Stimulated activated CD8-positive, alpha-beta memory T cell treated with anti-CD3 and anti-CD28 coated beads, Interleukin-4, amount 100 ng/mL, for 1 hour (primary cell): ENCODE data around the gene ACBD4.

Experiments used
- DNase-seq, 2 donors: peaks; one replicate each; pipeline ENCODE4 v3.0.0-alpha.2; 2020; ENCODE audit warnings: low read depth in 2 of 2, low spot score in 1 of 2

ACBD4 gene

DNA sequence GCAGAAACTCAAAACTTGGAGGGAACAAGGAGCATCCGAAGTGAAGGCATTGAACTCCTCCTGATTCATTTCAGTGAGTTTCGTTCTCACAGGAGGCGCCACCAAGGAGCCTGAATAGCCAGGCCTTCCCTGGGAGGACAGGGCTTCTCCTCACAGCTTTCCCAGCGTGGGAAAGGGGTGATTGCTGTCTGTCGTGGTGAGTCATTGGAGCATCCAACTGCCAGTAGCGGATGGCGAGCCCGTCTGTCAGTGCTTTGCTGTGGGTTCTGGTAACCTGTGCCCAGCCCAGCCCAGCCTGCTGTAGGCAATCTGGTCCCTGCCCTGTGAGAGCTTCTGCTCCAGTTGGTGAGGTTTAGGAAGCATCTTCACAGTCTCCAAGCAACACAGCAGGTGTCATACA lies 31.5 kb upstream of the ACBD4 start:
- no peak for DNase-seq

DNA sequence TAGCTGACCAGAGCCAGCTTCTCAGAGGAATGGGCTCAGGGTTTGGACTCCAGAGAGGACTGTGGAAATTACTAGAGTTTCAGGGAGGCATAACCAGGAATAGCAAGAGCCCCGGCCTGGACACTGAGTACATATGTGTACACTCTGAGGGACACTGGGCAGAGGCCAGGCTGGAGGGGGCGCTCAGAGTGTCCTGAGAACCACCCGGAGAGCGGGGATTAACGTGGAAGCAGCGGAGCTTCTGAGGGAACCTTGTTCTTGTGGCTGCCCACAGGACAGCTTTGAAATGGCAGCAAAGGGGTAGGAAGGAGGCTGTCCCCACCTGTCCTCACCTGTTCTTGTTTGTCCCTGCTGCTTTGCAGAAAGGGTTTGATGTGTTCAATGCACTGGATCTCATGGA lies 31.0 kb upstream of the ACBD4 start:
- DNase-seq, result no peak

DNA sequence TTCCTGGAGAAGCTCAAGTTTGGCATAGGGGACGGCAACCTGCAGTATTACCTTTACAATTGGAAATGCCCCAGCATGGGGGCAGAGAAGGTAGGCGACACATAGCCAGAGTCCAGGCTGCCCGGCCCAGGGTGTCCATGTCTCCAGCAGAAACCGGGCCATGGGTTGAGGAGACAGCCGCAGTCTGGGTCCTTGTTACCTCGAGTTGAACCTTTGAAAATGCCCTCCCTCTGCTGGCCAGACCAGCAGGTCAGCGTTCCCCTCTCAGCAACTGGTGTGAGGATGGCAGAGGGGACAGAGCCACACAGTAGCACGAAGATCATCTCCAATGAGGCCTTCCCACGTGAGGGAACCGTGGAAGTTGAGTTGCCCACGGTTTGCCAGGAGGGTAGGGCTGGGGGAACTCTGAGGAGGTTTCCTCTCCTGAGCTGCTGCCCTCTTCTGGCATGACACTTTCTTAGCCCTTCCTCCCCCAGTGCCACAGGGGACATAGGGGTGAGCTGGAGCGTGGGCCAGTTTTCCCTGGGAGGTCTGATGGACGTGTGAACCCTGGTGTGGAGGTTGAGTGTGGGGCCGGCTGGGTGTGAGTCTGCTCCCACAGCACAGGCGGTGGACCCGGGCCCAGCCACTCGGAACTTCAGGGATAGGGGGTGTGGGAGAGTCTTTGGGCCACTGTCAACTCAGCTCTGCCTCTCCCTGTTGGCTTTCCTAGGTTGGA lies 30.4 kb upstream of the ACBD4 start:
- DNase-seq, result no peak

DNA sequence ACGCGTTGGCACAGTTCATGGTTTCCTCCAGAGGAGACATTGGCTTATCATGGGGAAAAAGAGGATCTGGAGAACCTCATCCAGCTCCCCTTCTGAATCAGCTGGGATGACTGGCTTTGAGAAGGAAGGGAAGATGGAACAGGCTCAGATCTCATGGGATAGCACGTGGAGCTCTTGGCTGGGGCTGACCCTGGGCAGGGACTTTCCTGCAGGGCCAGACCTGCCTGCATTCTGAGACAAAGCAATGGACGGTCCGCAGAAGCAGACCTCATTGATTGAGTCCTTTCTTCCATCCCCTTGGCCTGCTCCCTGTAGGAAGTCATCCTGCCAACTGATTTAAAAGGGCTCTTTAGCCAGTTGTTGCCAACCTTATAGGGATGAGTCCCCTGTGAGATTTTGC lies 29.4 kb upstream of the ACBD4 start:
- no peak for DNase-seq

DNA sequence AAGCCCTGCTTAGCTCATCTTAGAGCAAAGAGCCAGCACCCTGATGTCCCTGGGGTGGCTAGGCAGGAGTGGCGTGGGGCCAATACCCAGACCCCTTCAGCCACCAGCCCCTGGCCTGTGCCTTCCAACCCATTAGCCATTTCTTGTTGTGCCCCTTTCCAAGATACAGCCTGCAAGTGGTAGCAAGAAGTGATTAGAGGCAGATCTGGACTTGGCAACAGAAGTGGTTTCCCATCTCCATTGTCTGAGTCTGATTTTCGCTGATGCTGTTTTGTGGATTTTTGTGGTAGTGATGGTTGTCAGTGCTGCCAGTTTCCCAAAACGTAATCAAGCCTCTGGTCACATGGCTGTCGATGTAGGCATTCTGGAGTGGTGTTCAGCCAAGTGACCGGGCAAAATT lies 28.9 kb upstream of the ACBD4 start:
- no peak for DNase-seq

DNA sequence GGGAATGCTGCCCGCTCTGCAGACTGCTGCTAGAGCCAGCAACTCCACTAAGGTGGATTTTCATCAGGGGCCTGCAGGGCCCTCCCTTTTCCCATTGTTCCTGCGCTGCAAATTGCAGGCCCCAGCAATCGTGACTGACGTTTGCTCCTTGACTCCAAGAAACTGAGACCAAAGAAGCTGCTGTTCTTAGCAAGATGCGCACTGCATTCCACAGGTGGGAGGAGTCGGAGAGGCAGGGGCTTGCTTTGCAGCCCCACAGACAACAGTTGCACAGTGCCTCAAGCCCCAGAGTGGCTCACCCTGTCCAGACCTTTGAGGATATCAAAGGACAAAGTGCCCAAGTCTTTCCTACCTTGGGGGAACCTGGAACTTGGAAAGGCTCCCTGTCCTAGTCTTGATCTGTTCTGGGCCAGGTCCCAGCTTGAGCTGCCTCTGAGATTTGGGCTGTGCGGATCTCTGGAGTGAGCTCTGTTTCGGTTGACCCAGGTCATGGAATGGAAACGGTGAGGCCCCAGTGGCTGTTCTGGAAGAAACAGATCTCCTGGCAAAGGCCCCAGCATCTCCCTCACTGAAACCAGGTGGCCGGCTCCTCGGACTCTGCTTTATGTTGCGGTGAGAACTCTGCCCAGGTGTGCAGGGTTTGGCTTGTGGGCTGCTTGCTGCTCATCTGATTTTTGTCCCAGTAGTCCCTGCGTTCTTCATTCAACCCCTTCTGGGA lies 28.0 kb upstream of the ACBD4 start:
- no peak for DNase-seq

DNA sequence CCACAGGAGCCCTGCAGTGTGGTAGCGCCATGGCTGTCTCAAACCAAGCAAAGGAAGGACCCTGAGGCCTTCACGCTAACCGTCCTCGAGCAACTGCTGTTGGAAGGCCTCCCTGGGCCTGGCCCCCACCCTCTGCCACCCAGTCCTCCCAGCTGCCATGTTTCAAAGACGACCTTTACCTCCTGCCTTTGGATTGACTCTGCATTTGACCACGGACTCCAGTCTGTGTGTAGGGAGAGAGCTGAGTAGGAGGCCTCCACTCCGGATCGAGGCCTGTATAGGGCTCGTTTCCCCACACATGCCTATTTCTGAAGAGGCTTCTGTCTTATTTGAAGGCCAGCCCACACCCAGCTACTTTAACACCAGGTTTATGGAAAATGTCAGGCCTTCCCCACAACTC lies 27.4 kb upstream of the ACBD4 start:
- no peak for DNase-seq

DNA sequence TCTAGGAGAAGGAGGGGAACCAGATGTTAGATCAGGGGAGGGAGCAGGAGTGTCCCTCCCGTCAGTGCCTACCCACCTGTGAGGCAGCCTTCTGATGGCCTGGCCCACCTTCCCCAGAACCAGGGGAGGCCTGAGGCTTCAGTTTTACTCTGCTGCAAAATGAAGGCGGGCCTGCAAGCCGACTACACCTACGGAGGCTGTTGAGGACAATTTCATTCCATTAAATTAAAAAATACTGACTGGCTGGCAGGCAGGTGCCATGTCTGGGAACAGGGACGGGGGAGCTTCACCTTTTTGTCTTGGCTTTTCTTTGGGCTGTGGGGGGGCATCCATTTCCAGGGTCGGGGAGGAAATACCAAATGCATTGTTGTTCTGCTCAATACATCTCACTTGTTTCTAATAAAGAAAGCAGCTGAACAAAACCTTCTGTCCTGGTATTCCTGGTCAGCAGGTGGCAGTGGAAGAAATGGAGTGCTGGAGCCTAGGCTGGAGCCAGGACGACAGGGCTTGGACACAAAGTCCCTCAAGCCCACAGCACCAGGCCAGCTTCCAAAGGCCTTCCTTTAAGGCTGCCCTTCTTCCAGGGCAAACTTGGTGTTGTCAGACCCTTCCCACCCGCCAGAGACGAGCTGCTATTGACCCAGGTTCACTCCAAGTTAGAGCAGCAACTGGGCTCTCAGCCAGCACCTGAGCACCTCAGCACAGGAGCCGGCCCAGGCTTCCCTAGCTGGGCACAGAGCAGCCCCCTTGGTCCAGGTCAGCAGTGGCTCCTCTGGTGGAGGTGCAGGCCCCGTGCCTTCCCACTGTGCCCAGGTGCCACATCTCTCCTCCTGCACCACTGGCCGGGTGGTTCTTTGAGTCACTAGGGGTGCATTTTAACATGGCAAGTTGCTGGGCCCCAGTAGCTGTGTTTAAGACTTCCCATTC lies 26.6 kb upstream of the ACBD4 start:
- DNase-seq, result no peak

DNA sequence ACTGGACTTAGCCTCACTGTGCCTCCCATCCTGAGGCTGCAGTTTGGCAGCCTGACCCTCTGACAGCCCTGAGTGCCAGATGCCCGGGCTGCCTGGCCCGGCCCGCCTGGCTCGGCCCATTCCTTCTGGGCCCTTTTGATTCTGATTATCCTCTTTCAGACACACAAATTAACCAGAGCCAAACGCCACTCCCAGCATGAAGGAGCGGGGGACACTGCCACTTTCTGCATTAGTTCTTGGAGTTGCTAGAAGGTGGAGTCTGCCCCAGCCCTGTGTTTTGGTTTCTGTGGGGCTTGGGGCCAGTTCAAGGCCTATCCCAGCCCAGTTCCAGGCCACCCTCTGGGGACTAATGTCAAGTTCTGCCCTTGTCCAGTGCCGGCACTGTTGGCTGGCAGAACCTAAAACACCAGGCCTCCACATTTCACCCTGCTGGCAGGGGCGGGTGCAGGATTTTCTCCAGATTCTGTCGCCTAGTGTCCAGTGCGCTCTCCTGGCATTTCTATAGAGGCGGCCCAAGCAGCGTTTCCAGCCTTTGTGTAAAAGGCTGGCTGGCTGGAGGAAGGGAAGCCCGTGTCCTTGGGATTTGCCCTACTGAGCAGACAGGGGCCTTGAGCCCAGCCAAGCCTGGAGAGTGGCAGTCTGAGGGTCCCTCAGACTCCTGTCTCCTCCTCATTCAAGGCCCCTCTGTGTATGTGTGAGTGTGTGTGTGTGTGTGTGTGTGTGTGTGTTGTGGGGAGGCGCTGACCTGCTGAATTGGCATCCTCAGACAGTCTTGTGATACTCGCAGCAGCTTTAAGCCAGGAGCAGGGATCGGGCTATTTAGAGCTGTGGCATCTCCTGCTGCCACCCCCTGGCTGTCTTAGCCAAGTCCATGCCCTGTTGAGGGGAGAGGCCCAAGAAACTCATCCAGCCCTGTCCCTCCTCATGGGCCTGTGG lies 24.5 kb upstream of the ACBD4 start:
- DNase-seq, result no peak

DNA sequence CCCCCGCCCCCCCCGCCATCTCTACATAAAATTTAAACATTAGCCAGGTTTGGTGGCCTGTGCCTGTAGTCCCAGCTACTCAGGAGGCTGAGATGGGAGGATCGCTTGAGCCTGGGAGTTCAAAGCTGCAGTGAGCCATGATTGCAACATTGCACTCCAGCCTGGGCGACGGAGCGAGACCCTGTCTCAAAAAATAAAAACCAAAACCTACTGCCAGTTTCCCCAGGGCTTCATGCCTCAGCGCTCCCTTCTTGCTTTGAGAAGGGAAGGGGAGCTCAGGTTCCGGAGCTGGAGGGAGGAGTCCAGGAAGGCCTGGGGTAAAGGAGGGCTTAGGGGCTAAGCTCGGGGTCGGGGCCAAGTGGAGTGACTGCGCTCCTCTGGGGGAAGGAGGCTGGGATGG lies 23.6 kb upstream of the ACBD4 start:
- DNase-seq, result no peak

DNA sequence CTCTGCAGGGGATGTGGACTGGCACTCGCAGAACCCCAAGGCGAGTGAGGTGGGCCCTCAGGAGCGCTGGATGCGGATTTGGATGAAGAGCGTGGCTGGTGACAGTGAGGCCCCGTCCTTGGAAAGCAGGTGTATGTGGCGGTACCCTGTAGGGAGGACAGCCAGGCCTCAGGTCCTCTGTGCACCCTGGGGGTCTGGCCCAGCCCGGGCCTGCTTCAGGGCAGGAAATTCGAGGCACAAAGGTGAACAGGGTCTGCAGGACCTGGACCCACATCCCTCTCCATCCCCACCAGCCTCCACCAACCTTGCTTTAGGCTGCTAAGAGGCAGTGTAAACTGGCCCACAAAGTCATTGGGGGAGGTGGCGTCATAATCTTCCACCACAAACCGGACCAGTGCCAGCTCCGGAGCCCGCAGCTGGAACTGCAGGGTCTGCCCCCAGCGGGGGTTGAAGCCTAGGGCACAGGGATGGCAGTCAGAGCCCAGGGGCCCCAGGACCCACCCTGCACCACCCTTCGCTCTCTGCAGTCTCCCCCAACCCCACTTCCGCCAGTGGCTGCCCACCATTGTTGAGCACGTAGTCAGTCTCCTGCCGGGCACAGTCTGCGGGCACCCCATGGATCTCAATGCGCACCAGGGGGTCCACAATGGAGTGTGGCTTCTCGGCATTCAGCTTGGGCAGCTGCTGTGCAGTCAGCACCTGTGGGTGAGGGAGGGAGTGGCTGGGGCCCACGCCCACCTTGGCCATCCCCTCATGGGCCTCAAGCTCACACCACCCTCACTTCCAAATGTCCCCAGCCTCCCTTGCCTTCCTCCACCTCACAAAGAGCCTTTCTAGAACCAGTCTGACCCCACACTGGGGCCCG lies 22.7 kb upstream of the ACBD4 start:
- DNase-seq, result no peak

DNA sequence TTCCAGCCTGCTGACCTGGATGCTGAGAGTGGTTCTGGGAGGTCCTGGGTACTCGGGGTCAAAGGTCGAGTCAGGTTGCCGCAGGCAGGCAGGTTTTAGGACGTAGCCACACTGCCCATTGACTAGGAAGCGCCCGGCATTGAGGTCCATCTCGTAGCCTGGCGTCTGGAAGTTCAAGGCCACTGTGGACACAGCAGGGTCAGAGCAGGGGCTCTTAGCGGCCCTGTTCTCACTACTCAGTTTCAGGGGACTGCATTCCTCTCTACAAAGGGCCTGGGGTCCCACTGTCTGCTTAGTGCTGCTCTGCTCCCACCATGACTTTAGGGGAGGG lies 22.1 kb upstream of the ACBD4 start:
- DNase-seq, result no peak

DNA sequence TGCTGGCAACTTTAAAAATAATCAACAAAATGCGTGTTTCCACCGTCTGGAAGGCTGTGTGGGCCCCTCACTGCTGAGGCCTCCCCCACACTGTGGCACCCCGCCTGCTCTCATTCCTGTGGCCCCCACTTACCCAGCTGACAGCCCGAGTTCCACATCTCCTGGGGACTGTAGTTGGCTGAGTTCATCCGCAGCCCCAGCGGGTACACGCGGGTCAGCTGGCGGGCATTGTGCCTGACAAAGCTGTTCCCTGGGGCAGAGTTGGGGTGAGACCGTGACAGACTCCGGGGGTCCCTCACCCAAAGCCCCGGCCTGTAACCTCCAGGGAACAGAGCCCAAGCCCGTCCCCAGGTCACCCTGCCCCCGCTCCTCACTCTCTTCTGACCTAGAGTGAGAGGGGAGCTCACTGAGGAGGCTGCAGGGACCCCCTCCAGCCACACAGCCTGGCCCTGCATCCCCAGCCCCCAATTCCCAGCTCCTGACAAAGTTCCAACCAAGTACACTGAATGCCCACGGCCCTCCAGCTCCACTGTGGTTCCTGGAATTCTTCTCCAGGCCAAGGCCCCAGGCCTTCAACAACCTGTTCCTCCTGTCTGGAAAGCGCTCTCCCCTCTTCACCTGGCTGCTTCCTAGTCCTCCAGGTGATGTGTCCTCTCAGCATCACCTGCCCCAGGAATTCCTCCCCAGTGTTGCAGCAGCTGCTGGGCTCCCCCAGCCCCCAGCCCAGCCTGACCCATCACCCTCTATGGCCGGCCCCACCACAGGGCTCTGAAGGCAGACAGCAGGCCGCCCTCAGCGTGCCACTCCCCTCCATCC lies 21.2 kb upstream of the ACBD4 start:
- DNase-seq, result no peak

DNA sequence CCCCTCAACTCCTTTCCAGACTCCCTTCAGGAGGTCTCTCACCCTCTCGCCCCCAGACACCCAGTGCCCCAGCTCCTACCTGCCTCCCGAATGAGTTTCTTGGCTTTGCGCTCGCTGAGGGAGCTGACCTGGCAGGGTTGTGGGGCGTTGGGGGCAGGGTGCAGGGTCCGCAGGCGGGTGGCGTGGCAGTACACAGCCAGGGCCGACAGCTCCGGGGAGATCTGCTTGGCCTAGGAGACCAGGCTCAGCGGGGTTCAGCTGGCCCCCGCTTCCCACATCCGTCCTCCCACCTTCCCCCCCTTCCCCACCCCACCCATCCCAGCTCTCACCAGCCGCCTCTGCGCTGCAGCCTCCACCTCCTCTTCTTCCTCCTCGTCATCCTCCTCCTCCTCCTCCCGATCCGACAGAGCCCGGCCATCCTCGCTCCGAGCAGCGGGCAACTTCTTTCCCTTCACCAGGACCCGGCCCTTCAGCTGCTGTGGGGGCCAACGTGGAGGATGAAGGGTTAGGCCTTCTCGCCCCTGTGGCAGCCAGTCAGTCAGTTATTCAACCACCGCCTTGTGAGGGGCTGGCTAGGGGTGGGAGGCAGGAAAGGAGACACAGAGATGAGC lies 20.4 kb upstream of the ACBD4 start:
- no peak for DNase-seq

DNA sequence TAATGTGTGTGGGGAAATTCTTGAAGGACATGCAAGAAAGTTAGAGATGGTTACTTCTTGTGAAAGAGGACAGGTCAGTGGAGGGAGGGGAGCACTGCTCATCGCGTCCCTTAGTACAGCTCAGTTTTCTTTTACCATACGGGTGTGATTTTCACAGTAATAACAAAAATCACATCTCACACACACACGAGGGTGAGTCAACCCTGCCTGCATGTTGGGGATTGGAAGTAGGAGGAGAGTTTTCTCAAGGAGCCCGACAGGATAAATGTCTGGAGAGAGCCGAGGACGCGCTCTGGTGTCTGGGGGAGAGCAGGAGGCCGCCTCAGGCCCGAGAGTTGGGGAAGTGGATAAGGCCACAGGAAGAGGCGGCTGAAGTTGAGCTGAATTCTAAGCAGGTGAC lies 19.6 kb upstream of the ACBD4 start:
- no peak for DNase-seq

DNA sequence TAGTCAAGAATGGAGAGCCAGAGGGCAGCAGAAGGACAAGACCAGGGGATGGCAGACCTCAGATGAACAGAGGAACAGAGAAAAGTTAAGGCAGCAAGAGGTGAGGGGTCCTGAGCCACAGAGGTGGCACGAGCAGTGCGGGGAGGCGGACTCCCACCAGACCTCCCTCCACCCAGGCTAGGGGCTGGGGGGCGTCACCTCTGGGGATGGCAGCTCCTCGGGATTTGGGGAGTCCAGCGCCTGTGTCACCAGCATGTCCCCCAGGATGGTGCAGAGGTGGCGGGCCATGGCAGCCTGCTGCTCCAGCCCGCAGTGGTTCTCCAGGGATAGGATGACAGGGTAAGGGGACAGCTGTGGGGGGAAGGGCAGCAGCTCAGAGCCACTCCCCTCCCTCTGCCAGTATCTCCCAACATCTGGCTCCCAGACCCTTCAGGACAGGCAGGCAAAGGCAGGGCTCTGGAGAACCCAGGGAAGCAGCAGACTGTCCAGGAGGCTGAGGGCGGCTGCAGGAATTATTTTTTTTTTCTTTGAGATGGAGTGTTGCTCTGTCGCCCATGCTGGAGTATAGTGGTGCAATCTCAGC lies 19.0 kb upstream of the ACBD4 start:
- no peak for DNase-seq

DNA sequence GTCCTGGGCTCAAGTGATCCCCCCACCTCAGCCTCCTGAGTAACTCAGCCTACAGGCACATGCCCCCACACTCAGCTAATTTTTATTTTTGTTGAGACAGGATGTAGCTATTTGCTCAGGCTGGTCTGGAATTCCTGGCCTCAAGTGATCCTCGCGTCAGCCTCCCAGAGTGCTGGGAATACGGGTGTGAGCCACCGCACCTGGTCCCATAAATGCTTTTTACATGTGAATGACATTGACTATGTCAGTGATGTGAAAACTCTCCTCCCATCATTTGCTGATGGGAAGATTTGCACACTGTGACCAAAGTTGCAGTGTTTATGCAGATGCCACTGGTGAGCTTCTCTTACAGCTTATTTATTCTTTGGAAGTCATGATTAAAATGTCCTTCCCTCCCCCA lies 18.2 kb upstream of the ACBD4 start:
- DNase-seq, result no peak

DNA sequence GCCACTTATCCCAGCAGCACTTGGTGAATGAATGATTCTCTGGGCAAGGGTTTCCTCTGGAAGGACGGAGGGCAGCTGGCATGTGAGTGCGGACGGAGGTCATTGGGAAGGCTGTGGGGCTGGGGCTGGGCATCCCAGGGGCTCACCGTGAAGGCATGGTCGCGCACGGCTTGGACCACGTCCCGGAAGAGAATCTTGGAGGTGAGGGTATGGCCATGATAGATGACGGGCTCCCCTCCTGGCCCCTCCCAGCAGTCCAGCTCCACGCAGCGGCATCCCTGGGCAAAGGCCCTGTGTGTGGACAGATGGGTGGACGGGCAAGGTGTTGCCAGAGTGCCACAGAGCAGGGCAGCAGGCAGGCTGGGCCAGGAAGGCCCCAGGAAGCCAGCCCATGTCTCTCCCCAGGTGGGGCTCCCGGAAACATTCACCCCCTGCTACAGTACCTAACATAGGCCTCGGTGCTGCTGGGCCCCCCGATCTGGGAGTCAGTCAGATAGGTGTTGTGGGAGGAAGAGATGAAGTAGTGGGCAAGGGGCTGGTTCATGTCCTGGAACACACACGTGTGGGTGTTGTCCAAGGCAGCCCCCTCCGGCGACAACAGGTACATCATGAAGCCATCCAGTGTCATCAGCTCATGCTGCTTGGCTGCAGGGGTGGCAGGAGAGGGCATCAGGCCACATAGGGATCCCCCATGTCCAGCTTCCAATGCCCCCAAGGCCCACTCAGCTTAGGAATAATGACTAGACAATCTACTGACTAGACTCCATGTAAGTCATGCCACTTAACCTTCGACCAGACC lies 17.4 kb upstream of the ACBD4 start:
- DNase-seq, result no peak
